NCI-H1105 treated with DMSO at 0.1 percent for 48 hours (cell line): Measurements from ENCODE around the gene SPATA20.

Experiments
- DNase-seq: peaks from one replicate; lab custom pipeline; 2025; lab: John Stamatoyannopoulos, UW

SPATA20 gene

GRCh38 chr17:50547035-50547735 is at the start of gene SPATA20:
Gene SPATA20 (plus strand): TSS chr17:50547174. CDS start chr17:50547209, 35 bp downstream.
- peak; percentile 81 for DNase-seq

- DNase-seq = no peak
Observed at GRCh38 chr17:50498021-50498874, 48.7 kb upstream of the SPATA20 start.

- no peak for DNase-seq
Observed at GRCh38 chr17:50499270-50499669, 47.7 kb upstream of the SPATA20 start.

GRCh38 chr17:50499721-50500120 is 47.3 kb upstream of the SPATA20 start:
- DNase-seq = no peak

- no peak for DNase-seq
Observed at GRCh38 chr17:50501054-50501453, 45.9 kb upstream of the SPATA20 start.

- DNase-seq = no peak
Observed at GRCh38 chr17:50502301-50502990, 44.5 kb upstream of the SPATA20 start.

- DNase-seq = no peak
Observed at GRCh38 chr17:50505591-50506130, 41.3 kb upstream of the SPATA20 start.

- no peak for DNase-seq
Observed at GRCh38 chr17:50506298-50506697, 40.7 kb upstream of the SPATA20 start.

GRCh38 chr17:50507871-50508572 is 39.0 kb upstream of the SPATA20 start, which contains the start of gene MYCBPAP:
Gene MYCBPAP (plus strand): TSS chr17:50508439. CDS start chr17:50508675, 236 bp downstream.
- DNase-seq = peak; percentile 64

- DNase-seq = no peak
Observed at GRCh38 chr17:50508573-50509460, 38.2 kb upstream of the SPATA20 start.

- DNase-seq = no peak
Observed at GRCh38 chr17:50511058-50511457, 35.9 kb upstream of the SPATA20 start.

GRCh38 chr17:50513495-50513894 is 33.5 kb upstream of the SPATA20 start:
- no peak for DNase-seq

GRCh38 chr17:50514388-50514787 is 32.6 kb upstream of the SPATA20 start:
- no peak for DNase-seq

- no peak for DNase-seq
Observed at GRCh38 chr17:50514936-50515702, 31.9 kb upstream of the SPATA20 start.

- DNase-seq = no peak
Observed at GRCh38 chr17:50517011-50517410, 30.0 kb upstream of the SPATA20 start.

GRCh38 chr17:50517504-50518383 is 29.2 kb upstream of the SPATA20 start:
- DNase-seq = no peak

- DNase-seq = no peak
Observed at GRCh38 chr17:50518384-50519023, 28.5 kb upstream of the SPATA20 start.

GRCh38 chr17:50519141-50519834 is 27.7 kb upstream of the SPATA20 start:
- no peak for DNase-seq
